ENCODE data around the gene SH3PXD2A. TPM values are rescaled to one million over a fixed set of nuclear protein-coding genes. Genes with fewer than 3 reads are reported as not detected.

Gene SH3PXD2A
- total RNA-seq, 1 donor, result 58.3 TPM

GRCh38 chr10:103839872-103840739, 15.3 kb downstream of the SH3PXD2A start:
- no peak for TF ChIP-seq CTCF (IDR thresholded peaks at IDR 0.05; ENCODE audit: insufficient read depth, low read depth, low read length)
- no peak for DNase-seq (ENCODE audit: low read depth)

GRCh38 chr10:103839519-103839871, 15.9 kb downstream of the SH3PXD2A start:
- H3K4me3 ChIP-seq (ENCODE audit: low read depth, low read length), result no peak overlapping the region
- TF ChIP-seq CTCF (IDR thresholded peaks at IDR 0.05; ENCODE audit: insufficient read depth, low read depth, low read length), result no peak

More at GRCh38 chr10:103839872-103840739, 15.3 kb downstream of the SH3PXD2A start:
- H3K4me3 ChIP-seq (ENCODE audit: low read depth, low read length), result no peak overlapping the region

GRCh38 chr10:103838862-103839518, 16.4 kb downstream of the SH3PXD2A start:
- H3K4me3 ChIP-seq (ENCODE audit: low read depth, low read length), result no peak overlapping the region
- no peak for TF ChIP-seq CTCF (IDR thresholded peaks at IDR 0.05; ENCODE audit: insufficient read depth, low read depth, low read length)
- DNase-seq (ENCODE audit: low read depth), result no peak

More at GRCh38 chr10:103839519-103839871, 15.9 kb downstream of the SH3PXD2A start:
- DNase-seq (ENCODE audit: low read depth), result no peak

- TF ChIP-seq CTCF (IDR thresholded peaks at IDR 0.05; ENCODE audit: insufficient read depth, low read depth, low read length), result no peak
- H3K4me3 ChIP-seq (ENCODE audit: low read depth, low read length), result no peak overlapping the region
- DNase-seq (ENCODE audit: low read depth), result no peak
Measured at GRCh38 chr10:103838070-103838395, 17.3 kb downstream of the SH3PXD2A start.

- no peak for TF ChIP-seq CTCF (IDR thresholded peaks at IDR 0.05; ENCODE audit: insufficient read depth, low read depth, low read length)
Measured at GRCh38 chr10:103837370-103838069, 17.9 kb downstream of the SH3PXD2A start.

GRCh38 chr10:103836861-103837260, 18.5 kb downstream of the SH3PXD2A start:
- no peak for TF ChIP-seq CTCF (IDR thresholded peaks at IDR 0.05; ENCODE audit: insufficient read depth, low read depth, low read length)
- no peak for DNase-seq (ENCODE audit: low read depth)
- H3K4me3 ChIP-seq (ENCODE audit: low read depth, low read length), result no peak overlapping the region

More at GRCh38 chr10:103837370-103838069, 17.9 kb downstream of the SH3PXD2A start:
- DNase-seq (ENCODE audit: low read depth), result no peak
- no peak overlapping the region for H3K4me3 ChIP-seq (ENCODE audit: low read depth, low read length)

Data from fibroblast of villous mesenchyme (primary cell).